Fibroblast of mammary gland (primary cell): ENCODE results near the gene CYP1A1.

Source experiments
- DNase-seq: peaks from one replicate; pipeline ENCODE4 v3.0.0-alpha.2; 2010; ENCODE audit warnings: low read depth
- H3K4me3 ChIP-seq: 2 replicates; pipeline ENCODE4 v1.5.1; 2011; ENCODE audit warnings: low read depth, mild to moderate bottlenecking, low read length, moderate library complexity; ENCODE audit not compliant: control insufficient read depth
- TF ChIP-seq, protein P1 (sequence below): conservative IDR thresholded peaks from 2 replicates; pipeline ENCODE4 v1.5.1; 2011; ENCODE audit warnings: low read depth, low read length, inconsistent platforms; ENCODE audit not compliant: control insufficient read depth, insufficient read depth

The CYP1A1 gene, protein sequence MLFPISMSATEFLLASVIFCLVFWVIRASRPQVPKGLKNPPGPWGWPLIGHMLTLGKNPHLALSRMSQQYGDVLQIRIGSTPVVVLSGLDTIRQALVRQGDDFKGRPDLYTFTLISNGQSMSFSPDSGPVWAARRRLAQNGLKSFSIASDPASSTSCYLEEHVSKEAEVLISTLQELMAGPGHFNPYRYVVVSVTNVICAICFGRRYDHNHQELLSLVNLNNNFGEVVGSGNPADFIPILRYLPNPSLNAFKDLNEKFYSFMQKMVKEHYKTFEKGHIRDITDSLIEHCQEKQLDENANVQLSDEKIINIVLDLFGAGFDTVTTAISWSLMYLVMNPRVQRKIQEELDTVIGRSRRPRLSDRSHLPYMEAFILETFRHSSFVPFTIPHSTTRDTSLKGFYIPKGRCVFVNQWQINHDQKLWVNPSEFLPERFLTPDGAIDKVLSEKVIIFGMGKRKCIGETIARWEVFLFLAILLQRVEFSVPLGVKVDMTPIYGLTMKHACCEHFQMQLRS

DNA sequence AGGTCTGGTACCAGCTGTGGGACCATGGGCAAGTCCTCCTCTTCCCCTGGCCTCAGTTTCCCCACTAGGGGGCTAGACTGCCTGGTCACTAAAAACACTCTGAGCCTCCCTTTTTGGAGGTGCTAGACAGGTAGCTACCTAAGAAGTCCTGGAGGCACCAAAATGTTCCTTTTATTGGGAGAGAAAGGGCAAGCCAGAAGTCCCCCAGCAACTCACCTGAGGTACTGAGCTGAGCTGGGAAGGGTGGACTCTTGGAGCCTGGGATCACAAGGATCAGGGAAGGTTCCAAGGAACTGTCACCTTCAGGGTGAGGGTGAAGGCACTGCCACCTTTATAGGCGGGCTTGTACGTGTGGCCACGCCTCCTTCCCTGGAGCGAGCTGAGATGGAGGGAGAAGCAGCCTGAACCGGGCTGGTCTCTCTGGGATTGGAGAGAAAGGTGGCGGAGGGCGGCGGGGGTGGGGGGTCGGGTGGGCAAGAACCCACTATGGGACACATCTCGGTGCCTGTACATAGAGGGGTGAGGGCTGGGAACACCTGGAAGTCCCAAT, at the start of gene CYP1A1:
TSS of gene CYP1A1 (minus strand) at position 304 of the 550 bp plus-strand sequence. CDS start 2,431 bp downstream, outside the sequence.
- no peak for DNase-seq

DNA sequence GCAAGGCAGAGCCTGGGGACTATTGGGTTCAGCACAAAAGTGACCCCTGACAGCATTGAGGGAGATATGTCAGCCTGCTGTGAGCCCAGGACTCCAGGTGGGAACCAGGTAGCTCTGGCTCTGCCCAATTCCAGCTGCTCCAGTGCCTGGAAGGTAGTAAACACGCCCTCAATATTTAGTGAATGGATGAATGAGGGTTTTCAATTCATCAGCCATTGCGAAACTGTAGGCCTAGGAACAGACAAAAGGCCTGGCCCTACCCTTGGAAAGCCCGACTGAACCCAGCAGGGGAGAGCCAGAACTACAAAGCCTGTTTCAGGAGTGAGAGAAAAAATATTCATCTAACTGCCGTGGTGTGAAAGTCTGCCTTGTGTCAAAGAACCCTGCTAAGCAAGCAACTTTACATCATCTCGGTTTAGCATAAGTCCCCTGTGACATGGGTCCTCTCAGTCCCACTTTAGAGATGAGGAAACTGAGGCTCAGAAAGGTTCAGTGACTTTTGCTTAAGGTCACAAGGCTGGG, 48.5 kb upstream of the CYP1A1 start:
- H3K4me3 ChIP-seq, result no peak overlapping the region
- DNase-seq, result no peak
- TF ChIP-seq, protein P1, sequence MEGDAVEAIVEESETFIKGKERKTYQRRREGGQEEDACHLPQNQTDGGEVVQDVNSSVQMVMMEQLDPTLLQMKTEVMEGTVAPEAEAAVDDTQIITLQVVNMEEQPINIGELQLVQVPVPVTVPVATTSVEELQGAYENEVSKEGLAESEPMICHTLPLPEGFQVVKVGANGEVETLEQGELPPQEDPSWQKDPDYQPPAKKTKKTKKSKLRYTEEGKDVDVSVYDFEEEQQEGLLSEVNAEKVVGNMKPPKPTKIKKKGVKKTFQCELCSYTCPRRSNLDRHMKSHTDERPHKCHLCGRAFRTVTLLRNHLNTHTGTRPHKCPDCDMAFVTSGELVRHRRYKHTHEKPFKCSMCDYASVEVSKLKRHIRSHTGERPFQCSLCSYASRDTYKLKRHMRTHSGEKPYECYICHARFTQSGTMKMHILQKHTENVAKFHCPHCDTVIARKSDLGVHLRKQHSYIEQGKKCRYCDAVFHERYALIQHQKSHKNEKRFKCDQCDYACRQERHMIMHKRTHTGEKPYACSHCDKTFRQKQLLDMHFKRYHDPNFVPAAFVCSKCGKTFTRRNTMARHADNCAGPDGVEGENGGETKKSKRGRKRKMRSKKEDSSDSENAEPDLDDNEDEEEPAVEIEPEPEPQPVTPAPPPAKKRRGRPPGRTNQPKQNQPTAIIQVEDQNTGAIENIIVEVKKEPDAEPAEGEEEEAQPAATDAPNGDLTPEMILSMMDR, result no peak

More for the DNA sequence above, at the start of gene CYP1A1:
- H3K4me3 ChIP-seq, result peak within 1 kb of the TSS; percentile 45
- TF ChIP-seq, protein P1, result no peak

DNA sequence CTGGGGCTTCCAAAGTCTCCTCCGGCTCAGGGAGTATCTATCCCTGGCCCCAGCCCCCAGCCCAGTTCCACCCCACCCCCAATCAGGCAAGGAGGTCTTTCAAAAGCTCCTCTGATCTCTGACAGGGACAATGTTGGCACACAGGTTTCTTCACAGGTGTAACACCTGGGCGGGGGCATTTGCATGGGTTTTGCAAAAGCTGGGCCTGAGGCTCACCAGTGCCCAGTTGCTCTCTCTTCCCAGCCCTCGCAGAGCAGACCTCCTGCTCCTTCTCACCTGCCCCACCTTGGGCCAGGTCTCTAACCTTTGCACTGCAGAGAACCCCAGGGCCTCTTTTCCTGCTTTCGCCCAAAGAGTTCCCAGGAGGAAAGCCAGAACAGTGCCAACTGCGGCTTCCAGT, 48.0 kb upstream of the CYP1A1 start:
- DNase-seq, result no peak
- H3K4me3 ChIP-seq, result no peak overlapping the region
- TF ChIP-seq, protein P1, result no peak

DNA sequence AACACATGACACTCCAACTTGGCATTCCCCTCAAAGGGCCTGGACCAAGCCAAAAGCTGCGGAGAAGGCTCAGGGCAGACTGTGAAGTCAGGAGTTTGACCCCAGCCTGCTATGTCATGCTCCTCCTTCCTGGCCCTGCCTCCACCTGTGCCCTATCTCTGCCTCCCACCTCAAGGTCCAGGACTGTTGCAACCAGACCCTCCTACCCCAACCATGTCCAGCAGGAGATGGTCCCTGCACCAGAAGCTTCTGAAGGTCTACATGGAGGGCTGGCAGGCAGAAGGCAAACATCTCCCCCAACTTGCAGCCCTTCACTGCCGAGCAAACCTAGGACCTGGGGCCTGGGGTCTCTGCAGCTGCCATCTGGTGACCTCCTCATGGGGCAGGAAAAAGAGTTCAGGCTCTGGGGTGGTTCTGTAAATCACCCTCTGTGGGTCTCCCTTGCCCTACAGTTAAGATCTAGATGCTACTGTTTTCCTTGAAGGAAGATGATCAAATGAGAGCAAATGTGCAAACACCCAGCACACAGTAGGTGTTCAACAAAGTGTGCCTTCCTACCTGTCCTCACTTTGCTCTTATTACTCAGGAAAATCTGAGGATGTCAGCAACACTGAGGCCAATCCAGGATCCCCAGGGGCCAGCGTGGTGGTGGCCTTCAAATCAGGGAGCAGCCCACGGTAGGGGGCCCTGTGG, 45.0 kb upstream of the CYP1A1 start:
- TF ChIP-seq, protein P1, result no peak
- no peak for DNase-seq

DNA sequence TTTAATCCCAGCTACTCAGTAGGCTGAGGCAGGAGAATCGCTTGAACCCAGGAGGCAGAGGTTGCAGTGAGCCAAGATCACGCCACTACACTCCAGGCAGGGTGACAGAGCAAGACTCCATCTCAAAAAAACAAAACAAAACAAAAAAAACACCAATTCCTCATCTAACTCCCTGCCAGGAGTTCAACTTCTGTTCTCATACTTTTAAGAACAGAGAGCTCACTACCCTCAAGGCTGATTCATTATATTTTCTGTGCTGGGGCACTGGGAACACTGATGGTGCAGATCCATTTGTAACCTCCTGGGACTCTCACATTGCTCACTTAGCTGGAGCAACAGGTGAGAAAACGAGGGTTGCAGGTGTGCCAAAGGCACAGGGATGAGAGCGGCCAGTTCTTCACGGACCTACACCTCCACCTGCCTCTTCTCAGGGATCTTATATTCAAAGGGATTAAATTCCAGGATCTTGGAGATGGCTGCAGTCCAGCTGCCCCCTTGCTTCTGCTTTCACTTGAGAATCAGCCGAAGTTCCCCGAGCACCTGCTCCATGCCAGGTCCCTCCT, 44.2 kb upstream of the CYP1A1 start:
- no peak for DNase-seq
- no peak overlapping the region for H3K4me3 ChIP-seq
- TF ChIP-seq, protein P1, result no peak

More for the DNA sequence above, 45.0 kb upstream of the CYP1A1 start:
- no peak overlapping the region for H3K4me3 ChIP-seq

DNA sequence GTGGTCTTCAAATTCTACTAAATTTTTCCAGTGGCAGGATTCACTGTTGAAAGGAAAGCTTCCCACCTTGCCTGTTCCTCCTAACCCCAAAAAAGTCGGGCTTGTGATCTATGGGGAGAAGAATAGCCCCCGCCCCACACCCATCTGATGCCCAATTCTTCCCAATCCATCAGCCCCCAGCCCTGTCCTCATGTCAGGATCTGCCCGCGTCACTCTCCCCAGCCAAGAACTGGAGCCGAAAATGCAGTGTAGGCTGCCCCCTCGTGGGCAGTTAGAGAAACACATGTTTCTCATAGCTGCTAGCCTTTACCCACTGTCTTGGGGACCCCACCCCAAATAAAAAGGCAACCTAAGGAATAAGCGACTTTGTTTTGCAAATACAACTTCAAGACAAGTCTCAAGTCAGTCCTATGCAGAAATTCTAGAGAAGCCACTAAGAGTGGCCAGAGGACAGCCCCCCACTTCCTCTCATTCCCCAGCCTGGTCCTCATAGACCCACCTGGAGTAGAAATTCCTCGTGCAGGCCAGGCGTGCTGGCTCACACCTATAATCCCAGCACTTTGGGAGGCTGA, 43.5 kb upstream of the CYP1A1 start:
- H3K4me3 ChIP-seq, result no peak overlapping the region
- TF ChIP-seq, protein P1, result peak; percentile 72
- DNase-seq, result peak; percentile 49
